GM18505 (cell line): ENCODE data around the gene MS4A7.

Source experiments
- ATAC-seq: cut with Tn5 transposase; IDR thresholded peaks from one replicate; pipeline ENCODE4 v1.9.1; 2021; ENCODE audit not compliant: unreplicated experiment
- POLR2A ChIP-seq: IDR thresholded peaks from 4 replicates; pipeline ENCODE4 v1.6.1; 2011; ENCODE audit warnings: borderline replicate concordance; ENCODE audit not compliant: insufficient read depth, insufficient read length; ENCODE audit errors: extremely low read depth

MS4A7 gene

DNA sequence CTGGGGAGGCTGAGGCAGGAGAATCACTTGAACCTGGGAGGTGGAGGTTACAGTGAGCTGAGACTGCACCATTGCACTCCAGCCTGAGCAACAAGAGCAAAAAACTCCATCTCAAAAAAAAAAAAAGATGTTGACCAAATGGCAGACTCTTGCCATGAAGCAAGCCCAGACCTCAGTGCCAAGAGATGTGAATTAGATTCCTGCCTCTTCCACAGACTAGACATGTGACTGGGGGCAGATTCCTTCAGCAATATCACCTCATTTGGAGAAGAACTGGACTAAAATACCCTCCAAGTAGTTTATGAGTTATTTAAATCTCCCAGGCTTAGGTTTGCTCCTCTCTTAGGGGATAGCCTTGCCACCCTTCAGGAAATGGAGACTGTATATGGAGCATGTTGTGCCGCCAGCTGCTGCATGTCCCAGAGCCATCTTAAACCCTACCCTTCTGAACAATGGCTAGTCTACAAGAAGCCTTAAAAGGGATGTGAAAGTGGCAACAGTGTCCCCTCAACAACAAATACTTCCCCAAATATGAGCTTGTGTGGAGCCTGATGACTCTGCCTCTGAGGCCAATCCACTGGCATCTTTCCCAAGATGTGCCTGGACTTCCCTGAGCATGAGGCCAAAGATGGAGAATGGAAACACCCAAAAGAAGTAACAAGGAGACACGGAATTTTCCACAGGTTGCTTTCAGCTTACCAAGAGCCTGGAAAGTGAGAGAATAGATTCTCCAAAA lies 763 bp upstream of the MS4A7 start:
- peak; percentile 34 for TF ChIP-seq POLR2A
- no peak for ATAC-seq

DNA sequence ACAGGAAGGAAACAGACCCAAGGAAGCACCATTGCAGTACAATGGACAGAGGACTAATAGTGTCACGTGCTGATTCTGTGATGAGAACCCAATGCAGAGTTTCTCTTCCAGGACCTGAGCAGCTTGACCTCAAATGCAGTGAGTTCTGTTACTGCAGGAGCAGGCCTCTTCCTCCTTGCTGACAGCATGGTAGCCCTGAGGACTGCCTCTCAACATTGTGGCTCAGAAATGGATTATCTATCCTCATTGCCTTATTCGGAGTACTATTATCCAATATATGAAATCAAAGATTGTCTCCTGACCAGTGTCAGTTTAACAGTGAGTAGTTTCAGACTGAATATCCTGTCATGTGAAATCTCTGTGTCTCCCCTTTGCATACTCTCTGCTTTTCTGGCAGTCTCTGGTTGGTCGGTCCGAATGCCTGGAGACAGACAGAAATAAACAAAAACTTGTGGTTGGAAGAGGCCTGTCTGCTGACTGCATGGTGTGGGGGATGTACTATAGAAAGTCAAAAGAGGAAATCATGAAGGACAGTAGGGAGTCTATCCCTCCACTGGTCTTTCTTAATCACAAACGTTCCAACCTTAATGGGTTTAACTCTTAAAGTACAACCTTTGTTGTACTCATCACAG lies 11.1 kb downstream of the MS4A7 start:
- peak; percentile 89 for ATAC-seq
- TF ChIP-seq POLR2A = no peak

DNA sequence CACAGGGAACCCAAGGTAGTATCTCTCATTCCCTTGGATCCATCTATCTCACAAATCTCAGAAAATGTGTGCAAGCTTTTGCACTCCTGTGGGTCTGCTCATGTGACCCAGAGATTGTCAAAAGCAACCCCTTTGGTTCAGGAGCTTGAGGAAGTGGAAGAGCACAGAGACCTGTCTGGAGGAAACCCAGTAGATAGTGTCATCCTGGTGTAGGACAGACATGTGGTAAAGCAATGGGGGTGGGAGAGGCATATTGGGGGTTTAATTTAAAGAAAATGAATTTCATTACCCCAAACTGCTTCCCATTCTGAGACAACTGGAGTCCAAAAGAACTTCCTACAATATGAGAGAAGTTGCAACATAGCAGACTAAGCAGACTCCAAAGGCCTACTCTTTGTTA lies 12.1 kb downstream of the MS4A7 start:
- no peak for TF ChIP-seq POLR2A
- ATAC-seq = no peak

DNA sequence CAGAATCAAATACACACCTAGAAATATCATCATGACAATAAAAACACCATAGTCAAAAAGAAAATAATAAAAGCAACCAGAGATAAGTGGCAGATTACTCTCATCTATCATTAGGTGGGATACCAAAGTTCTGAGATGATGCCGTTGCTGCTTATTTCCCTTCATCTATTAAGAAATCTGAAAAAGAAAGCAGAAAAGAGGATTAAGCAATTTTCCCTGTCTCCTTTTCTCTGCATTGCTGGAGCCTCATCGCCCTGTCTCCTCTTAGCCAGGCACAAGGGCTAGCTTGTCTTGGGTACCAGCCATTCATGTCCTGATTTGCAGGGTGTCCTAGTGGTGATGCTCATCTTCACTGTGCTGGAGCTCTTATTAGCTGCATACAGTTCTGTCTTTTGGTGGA lies 14.0 kb downstream of the MS4A7 start:
- TF ChIP-seq POLR2A = no peak
- ATAC-seq = no peak

- ATAC-seq = no peak
Observed at GRCh38 chr11:60393016-60393415, 14.7 kb downstream of the MS4A7 start.

DNA sequence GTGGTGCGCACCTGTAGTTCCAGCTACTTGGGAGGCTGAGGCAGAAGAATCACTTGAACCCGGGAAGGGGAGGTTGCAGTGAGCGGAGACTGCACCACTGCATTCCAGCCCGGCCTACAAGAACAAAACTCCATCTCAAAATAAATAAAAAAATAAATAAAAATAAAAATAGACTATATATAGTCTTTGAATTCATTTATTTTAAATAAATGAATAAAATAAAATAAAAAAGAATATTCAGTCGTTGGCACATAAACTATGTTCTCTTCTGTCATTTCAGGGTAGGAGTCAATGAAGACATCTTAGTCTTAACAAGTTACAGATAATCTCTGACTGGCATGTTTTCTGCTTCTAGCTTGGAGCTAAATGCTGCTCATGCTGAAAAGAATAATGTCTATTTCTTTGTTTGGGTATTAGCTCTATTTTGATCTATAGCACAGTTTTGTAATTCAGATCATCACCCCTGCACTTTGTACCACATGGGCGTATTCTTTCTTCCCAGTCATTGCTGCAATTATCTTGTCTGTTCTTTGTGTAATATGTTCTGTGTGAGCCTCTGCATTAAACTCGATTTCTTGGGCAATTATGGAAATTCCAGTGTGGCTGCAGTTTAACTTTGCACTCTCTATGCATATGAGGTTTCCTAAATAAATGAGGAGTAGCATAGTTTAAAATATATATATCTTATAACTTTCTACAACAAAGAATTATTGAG lies 16.5 kb downstream of the MS4A7 start:
- TF ChIP-seq POLR2A = no peak
- ATAC-seq = no peak

More at GRCh38 chr11:60393016-60393415, 14.7 kb downstream of the MS4A7 start:
- TF ChIP-seq POLR2A = no peak

DNA sequence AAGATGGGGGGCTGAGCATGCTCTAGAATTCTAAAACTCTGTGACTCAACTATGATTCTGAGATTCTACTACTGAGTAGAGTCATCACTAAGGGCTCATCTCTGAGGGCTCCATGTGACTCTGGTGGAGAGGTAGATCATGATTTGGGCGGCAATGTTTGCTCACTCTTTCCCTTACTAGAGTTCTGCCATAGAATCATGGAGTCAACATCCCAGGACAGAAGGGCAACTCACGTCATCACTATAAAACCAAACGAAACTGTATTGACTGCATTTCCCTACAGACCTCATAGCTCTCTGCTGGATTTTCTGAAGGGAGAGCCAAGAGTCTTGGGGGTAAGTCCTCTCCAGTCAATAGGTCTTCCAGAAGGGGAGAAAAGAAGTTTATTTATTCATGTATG lies 18.1 kb downstream of the MS4A7 start, which contains the start of gene MS4A14:
Gene MS4A14, plus strand, starts transcription at position 78 of the 400 bp plus-strand sequence. Its CDS starts 120 bp downstream, at position 198.
- no peak for ATAC-seq
- TF ChIP-seq POLR2A = no peak

GRCh38 chr11:60396799-60397198 lies 18.5 kb downstream of the MS4A7 start:
- ATAC-seq = peak; percentile 73
- no peak for TF ChIP-seq POLR2A

DNA sequence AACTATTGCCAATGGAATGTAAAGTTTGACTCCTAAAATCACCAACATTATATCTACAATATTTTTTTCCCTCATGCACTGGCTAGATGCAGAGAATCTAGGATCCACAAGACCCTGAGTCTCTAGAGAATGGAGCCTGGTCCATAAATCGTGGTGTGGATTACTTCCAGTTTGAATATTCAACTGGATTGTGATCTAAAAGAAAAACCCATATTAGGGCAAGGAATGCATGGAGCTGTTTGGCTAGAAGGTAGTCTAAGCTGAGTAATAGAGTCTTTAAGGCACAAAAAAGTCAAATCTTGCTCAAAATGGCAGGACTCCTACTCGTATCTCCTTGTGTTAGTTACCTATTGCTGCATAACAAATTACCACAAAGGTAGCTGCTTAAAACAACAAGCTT lies 41.7 kb downstream of the MS4A7 start:
- no peak for TF ChIP-seq POLR2A
- ATAC-seq = no peak

- no peak for TF ChIP-seq POLR2A
- no peak for ATAC-seq
Observed at GRCh38 chr11:60422609-60423008, 44.3 kb downstream of the MS4A7 start.

GRCh38 chr11:60428517-60428916 lies 50.2 kb downstream of the MS4A7 start:
- no peak for TF ChIP-seq POLR2A
- ATAC-seq = no peak

DNA sequence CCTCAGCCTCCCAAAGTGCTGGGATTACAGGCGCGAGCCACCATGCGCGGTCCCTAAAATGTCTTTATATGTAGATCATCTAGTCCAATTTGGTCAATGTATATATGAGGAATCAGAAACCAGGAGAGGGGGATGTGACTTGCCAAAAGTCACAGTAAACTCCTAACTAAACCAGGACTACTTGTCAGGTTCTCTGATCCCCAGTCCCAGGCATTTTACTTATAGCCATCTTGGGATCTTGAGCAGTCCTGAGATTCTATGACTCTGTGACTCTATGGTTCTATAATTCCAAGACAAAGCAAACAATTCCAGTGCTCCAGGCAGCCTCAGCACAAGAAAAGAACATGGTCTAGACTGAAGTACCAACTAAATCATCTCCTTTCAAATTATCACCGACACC lies 50.9 kb downstream of the MS4A7 start, which contains the start of gene MS4A5:
Gene MS4A5, plus strand, starts transcription at position 301 of the 400 bp plus-strand sequence. CDS start 103 bp downstream, outside the sequence.
- ATAC-seq = no peak
- TF ChIP-seq POLR2A = no peak

DNA sequence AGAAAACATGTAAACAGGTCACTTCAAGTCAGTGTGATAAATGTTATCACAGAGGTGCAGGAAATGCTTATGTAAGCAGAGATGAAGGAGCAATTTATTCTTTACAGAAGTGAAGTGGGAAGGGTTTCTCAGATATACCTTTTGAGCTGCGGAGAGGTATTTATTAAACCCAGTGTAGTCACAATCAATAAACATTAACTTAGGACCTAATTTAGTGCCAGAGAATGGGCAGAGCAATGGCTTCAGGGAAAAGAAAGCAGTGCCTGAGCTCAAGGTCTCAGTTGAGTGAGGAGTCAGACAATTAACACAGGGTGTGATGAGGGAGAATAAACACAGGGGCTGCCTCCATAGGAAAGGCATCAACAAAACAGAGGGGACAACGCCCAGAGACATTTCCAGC lies 52.9 kb downstream of the MS4A7 start:
- no peak for ATAC-seq
- no peak for TF ChIP-seq POLR2A
